Stimulated activated CD4-positive, alpha-beta T cell treated with anti-CD3 and anti-CD28 coated beads, Interleukin-1b, Interleukin-23, amount 100 ng/mL, for 48 hours (primary cell): ENCODE measurements around the gene LIMCH1.

Experiments used
- DNase-seq: peaks from one replicate; pipeline ENCODE4 v3.0.0-alpha.2; 2020

Gene LIMCH1

GRCh38 chr4:41571422-41571821 lies 33.5 kb downstream of the LIMCH1 start:
- DNase-seq = no peak

- DNase-seq = no peak
Measured at GRCh38 chr4:41572516-41572915, 34.6 kb downstream of the LIMCH1 start.

DNA sequence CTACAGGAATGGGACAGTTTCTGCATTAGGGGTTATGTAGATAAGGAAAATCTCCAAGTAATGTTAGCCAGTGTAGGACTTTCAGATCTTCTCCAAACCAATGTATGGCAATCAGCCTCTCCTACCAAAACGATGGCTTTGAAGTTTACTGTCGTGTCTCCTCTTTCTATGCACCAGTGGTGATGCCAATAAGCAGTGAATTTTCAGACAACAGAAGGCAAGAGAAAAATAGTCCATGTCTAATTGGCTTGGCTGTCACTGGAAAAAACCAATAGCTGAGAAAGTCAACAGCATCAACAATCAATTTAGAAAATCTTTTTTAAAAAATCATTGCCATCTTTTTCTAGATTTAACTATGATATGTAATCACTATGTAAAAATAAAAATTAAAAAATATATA lies 35.0 kb downstream of the LIMCH1 start:
- DNase-seq = no peak

GRCh38 chr4:41573502-41574001 lies 35.6 kb downstream of the LIMCH1 start:
- no peak for DNase-seq

DNA sequence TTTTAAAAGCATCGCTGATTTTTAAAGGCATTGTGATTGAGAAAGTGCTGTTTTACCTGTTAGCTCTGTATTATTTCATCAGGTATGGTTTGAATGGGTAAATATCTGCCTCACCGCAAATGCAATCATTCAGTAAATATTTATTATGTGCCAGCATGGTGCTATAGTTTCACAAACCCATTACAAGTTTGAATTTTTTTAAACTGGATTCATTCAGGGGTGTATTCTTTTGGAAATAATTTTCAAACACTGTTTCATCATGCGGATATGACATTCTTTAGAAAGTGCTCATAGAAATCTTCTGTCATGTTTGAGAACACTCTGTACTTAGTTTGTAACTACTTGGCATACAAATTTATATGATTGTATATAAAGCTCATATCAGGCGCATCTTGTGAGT lies 37.2 kb downstream of the LIMCH1 start:
- no peak for DNase-seq

DNA sequence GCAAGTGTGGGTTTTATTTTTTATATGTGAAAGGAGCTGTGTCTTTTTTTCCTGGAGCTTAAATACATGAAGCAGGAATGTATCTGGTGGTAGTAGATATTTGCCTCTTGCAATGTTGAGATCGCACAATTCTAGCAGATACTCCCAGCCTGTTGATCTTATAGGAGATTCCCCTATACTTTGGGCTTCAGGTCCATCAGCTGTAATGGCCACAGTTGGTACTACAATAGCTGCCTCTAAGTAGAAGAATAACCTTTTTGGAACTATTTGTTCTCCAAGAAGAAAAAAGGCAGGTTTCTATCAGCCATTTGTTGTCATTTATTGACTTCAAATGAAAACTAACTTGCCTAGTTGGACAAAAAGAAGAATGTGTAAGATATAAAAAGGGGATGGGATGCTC lies 37.7 kb downstream of the LIMCH1 start:
- no peak for DNase-seq

- DNase-seq = no peak
Measured at GRCh38 chr4:41579043-41579442, 41.1 kb downstream of the LIMCH1 start.

- DNase-seq = no peak
Measured at GRCh38 chr4:41579526-41579925, 41.6 kb downstream of the LIMCH1 start.

DNA sequence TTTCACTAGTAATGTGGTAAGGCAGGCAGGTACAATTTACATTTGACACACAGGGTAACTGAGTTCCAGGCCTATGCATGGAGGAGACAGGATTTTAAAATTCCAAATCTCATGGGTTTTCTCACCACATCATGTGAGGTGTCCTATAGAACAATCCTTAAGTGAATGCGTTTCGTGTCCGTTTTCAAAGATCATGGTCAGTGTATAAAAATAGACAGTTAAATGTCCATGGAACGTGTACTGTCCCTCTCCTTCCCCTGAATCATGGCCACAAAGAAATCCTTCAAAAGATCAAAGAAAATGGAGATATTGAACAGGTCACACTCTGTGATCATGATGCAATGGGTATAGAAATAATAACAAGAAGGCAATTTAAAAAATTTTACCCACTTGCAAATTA lies 42.0 kb downstream of the LIMCH1 start:
- DNase-seq = no peak

DNA sequence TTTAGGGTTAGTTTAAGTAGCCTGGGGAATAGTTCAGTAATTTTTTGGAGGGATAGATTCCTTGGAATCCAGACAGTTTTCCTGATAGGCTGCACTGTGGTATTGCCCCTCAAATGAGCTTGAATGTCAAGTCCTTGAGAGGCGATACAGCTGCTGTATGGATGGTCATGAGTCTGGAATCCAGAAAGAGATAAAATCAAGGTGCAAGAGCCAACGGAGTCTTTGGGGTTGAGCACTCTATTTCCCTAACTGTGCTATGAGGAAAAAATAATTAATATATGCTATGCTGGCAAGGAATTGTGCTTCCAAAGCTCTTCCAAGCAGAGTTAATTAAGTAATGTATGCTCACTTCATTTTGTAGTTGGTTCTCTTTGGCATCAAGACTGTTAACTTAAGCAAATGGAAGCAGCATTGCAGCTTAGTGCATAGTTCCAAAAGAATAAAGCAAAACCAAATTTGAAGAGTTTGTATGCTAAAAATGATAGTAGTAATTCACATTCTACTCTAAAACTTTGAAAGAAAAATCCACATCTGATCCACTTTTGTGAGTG lies 48.8 kb downstream of the LIMCH1 start:
- no peak for DNase-seq

- no peak for DNase-seq
Measured at GRCh38 chr4:41587286-41587685, 49.3 kb downstream of the LIMCH1 start.

- no peak for DNase-seq
Measured at GRCh38 chr4:41590591-41590990, 52.6 kb downstream of the LIMCH1 start.

GRCh38 chr4:41594432-41594831 lies 56.5 kb downstream of the LIMCH1 start:
- no peak for DNase-seq

DNA sequence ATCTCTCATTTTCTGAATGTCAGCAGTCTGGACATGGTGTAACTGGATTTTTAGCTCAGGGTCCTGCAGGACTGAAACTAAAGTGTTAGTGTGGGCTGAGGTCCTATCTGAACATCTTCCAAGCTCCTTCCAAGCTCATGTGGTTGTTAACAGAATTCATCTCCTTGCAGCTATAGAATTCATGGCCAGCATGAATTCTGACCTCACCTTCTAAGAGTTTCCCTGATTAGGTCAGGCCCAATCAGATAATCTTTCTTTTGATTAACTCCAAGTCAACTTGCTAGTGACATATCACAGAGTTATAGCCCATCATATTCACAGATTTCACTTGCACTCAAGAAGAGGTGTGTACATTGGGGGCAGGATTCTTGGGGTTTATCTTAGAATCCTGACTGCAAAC lies 59.5 kb downstream of the LIMCH1 start:
- no peak for DNase-seq

DNA sequence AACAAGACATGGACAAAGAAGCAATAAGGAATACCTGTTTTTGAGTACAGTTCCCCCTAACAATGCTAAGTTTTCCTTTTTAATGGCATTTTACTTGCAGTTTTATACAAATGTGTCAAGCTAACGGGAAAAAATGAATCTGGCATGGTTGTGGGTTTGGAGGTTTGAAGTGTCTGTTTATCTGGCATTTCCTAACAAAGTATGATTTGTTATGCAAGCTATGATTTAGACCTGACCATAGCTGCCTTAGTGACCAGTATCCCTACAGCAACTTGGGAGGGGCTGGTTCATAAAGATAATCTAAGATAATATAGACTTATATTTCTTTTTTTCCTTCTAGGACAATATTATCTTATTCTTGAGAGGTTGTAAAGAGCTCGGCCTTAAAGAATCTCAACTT lies 60.6 kb downstream of the LIMCH1 start:
- no peak for DNase-seq

DNA sequence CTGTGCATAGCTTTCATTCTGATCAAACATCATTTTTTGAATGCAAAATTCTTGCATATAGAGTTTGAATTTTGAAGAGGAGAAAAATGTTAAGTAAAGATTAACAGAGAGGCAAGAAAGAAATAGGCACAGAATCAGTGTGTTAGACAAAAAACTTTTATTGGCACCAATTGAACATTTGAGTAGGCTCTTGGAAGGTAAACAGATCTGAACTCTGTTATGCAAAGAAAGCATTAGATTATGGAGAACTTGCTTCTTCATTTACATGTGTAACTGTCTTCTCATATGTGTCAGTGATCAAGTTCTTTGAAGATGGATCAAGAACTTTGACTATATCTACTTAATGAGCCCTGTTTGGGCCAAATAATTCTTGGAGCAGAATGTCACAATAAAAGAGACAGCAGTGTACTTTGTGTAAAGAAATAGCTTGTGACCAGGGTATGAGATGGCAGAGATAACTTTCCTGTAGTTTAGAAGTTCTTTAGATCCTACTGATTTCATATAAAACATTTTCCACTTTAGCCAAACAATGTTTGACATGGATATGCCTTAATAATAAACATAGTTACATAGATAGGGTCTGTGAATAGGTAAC lies 61.3 kb downstream of the LIMCH1 start:
- DNase-seq = no peak

DNA sequence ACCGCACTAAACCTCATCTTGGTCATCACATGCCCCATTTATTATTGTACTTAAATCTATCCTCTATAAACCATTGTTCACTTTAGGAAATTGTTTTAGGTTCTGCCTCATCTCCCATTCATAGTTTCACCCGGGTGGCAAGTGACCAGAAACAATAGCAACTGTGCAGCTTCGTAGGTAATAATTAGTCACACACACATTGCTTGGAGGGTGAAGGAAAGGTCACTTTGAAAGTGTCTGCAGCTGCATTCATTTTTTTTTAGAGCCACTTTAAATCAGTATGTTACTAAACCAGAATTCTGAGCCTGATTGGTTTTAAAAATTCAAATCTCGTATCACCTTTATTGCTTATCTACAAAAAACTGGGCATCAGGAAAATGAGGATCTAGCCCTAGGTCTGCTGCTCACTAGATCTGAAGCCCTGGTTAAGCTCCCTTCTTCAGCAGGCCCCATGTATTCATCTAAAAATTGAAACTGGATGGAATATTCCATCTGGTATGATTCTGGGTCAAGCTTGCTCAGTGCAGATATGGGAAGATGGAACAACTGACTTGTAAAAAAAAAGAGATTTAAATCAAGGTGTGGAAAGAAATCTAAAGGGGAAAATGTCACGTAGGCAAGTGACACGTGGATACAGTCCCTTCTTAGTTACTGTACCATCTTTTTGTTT lies 62.4 kb downstream of the LIMCH1 start:
- no peak for DNase-seq

DNA sequence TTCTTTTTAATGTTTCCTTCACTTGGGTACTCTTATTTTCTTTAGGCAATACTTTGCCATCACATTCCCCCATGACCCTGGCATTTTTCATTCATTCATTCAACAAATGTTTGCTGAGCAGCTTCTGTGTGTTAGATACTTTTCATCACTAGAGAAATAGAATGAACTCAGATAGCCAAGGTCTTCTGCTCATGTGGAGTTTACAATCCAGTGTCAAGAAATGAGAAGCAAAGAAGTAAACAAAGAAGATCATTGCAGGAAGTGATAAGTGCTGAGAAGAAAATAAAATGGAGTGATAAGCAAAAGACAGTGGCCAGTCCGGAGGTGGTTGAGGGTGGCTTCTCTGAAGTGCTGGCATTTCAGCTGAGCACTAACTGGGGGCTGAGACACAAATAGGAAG lies 63.1 kb downstream of the LIMCH1 start:
- no peak for DNase-seq

- DNase-seq = no peak
Measured at GRCh38 chr4:41602113-41602512, 64.2 kb downstream of the LIMCH1 start.

- no peak for DNase-seq
Measured at GRCh38 chr4:41602886-41603498, 65.0 kb downstream of the LIMCH1 start.

- no peak for DNase-seq
Measured at GRCh38 chr4:41609851-41610250, 71.9 kb downstream of the LIMCH1 start.

DNA sequence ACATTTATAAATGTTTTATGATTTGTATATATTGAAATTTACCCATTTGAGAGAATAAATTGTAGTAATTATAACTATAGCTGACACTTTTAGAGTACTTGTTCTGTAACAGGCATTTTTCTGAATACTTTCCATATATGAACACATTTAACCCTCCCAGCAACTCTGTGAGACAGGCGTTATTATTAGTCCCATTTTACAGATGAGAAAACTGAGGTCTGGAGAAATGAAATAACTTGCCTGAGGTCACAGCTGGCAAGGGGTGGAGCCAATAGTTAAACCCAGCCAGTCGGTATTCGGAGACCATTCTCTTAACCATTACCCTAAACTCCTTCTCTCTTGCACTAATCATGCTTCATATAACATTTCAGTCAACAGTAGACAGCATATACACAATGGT lies 72.5 kb downstream of the LIMCH1 start:
- no peak for DNase-seq

DNA sequence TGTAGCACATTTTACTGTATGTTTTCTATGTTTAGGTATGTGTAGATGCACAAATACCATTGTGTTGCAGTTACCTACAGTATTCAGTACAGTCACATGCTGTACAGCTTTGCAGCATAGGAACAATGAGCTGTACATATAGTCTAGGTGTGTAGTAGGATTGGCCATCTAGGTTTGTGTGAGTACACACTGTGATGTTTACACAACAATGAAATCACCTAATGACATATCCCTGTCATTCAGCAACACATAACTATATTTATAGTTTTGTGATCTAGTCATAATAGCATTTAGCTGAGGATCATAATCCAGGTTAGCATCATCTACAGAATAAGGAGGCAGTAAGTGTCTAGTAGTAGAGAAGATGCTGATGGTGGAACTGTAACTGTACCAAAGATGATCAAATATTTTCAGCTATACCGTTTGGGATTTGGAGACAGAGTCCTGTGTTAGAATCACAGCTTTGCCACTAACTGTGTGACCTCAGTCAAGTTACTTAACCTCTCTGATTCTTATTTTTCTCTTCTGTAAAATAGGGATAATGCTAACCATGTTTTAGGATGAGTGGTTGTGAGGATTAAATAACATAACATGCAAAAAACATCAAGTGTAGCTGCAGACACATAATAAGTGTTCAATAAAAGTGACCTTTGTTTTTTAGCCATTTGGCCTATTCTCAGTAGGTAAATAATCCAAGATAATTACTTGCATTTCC lies 73.3 kb downstream of the LIMCH1 start:
- no peak for DNase-seq
